HG03575 (cell line): ENCODE data around the gene FBXO21.
"Not testable (repeated sequence)": the region's sequence is repeated elsewhere in the genome, so short reads cannot be mapped to it uniquely, and the experiment has no call there.

ENCODE experiments used
- ATAC-seq: cut with Tn5 transposase; IDR thresholded peaks from one replicate; pipeline ENCODE4 v1.9.1; 2021; ENCODE audit not compliant: unreplicated experiment, insufficient number of reproducible peaks, low FRiP score; ENCODE audit errors: extremely low read depth

Gene FBXO21

DNA sequence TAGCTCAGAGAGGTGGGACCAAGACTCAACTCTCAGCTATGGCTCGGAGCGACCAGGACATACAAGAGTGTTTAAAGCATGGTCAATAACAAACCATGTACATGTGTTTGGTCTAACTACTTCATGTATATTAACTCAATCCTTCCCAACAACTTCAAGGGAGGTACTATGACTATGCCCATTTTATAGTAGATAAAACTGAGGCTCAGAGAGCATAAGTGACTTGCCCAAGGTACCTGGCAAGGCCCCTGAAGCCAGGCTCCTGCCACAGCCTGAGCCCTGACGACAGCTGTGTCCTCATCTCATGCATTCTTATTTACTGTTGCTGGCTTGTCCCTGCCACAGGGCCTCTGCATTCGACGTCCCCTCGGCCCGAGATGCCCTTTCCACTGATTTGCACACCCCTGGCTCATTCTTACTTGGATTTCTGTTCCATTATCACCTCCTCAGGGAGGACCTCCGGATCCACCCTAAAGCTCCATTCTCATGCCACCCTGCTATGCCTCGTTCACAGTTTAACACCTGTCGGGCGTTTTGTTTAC, 93.7 kb downstream of the FBXO21 start:
- ATAC-seq = no peak

DNA sequence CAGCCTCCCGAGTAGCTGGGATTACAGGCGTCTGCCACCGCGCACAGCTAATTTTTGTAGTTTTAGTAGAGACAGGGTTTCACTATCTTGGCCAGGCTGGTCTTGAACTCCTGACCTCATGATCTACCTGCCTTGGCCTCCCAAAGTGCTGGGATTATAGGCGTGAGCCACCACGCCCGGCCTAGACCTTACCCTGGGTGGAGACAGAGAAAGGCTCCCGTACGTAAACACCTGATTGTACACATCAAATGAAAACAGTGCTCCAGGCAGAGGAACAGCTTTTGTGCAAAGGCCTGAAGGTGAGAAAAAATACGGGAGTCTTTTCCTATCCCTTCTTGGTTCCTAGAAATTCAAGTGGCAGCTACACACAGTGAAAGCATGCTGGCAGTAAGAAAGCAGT, 95.1 kb downstream of the FBXO21 start:
- ATAC-seq = not testable (repeated sequence)

GRCh38 chr12:117093918-117094630, 96.2 kb downstream of the FBXO21 start:
- no peak for ATAC-seq

GRCh38 chr12:117093431-117093830, 96.8 kb downstream of the FBXO21 start:
- ATAC-seq = no peak

DNA sequence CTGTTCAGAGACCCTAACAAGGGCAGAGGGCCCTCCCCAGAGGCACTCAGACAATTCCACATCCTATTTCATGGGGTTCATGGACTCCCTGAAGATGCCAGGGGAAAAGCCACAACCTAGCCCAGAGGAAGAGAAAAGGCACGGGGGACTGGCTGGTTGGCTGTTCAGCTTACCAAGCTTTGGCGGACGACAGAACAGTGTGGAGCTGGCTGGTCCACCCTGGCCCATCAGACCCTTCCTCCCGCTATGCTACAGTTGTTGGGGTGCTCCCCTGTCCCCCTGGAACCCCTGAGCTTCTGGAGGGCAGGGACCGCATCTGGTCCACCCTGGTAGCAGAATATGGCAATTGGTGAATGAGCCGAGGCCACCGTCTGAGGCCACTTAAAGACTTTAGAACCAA, 97.4 kb downstream of the FBXO21 start:
- ATAC-seq = no peak

DNA sequence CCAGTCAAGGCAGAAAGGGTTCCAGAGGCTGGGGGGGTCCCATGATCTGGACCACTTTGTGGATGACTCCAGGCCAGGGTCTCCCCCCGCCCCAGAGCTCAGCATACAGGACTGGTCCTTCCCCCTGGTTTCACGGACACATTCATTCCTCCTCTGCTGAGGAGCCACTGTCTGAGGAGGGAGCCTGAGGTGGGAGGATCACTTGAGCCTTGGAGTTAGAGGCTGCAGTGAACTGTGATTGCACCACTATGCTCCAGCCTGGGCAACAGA, 97.8 kb downstream of the FBXO21 start:
- no peak for ATAC-seq
